GM18502 (cell line): ENCODE data around the gene SPRTN.
"Not testable (repeated sequence)": the region's sequence is repeated elsewhere in the genome, so short reads cannot be mapped to it uniquely, and the experiment has no call there.

Source experiments
- ATAC-seq: cut with Tn5 transposase; IDR thresholded peaks from one replicate; pipeline ENCODE4 v1.9.1; 2021; ENCODE audit warnings: mild to moderate bottlenecking; ENCODE audit not compliant: unreplicated experiment, poor library complexity

The SPRTN gene

DNA sequence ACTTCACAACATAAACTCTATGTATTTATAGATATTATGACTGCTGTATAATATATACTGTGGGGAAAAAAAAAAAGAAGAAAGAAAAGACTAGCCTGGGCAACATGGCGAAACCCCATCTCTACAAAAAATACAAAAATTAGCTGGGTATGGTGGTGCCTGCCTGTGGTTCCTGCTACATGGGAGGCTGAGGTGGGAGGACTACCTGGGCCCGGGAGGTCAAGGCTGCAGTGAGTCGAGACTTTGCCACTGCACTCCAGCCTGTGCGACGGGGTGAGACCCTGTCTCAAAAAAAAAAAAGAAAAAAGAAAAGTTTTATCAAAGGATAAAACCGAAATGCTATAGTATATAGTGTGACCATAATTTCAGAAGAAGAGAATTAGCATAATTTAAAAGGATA, 3.1 kb upstream of the SPRTN start:
- ATAC-seq, result no peak

DNA sequence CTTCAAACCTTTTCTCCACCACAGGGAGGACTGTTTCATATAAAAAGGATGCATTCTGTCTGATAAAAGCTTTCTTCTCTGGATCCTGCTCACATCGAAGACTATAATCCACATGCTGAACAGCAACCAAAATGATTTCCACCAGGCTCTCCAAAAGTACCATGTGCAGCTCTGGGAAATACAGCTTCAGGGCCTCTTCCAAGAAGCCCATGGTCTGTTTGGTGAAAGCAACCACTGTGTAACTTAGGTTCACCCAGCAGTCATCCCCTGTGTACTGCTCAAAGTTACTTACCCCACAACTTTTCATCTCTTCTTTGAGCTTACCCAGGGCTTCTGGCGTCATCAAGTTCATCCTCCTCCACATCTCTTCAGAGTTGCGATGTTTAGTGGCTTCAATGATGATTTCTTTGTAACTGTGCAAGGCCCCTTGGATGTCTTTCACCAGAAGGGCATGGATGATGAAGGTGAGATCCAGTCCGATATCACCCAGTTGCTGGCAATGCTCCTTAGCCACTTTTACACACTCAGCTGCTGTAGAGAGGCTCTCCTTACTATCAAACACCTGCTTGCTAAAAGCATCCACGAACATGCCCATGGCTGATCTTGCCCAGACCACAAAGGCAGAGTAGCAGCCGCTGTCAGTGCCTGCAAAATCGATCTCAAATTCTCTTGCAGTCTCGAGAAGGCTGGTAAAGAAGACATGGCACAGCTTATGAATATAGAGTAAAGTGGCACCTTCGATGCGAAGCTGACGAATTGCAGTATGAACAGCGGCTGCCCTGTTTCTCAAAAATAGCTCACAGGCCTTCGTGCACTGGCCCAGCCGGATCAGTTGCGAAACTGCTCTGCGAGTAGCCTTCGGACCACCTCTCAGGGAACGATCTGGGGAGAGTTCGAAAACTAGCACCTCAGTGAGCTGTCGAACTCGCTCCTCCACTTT, 2.2 kb upstream of the SPRTN start:
- ATAC-seq, result no peak

- ATAC-seq, result peak; percentile 5
These were observed 1.0 kb upstream of the SPRTN start for GRCh38 chr1:231337043-231337471.

- ATAC-seq, result peak; percentile 79
These were observed 422 bp upstream of the SPRTN start, which contains the start of gene EXOC8 for GRCh38 chr1:231337472-231338269. EXOC8 (minus strand) TSS chr1:231337852; CDS start chr1:231337745, 107 bp downstream.

DNA sequence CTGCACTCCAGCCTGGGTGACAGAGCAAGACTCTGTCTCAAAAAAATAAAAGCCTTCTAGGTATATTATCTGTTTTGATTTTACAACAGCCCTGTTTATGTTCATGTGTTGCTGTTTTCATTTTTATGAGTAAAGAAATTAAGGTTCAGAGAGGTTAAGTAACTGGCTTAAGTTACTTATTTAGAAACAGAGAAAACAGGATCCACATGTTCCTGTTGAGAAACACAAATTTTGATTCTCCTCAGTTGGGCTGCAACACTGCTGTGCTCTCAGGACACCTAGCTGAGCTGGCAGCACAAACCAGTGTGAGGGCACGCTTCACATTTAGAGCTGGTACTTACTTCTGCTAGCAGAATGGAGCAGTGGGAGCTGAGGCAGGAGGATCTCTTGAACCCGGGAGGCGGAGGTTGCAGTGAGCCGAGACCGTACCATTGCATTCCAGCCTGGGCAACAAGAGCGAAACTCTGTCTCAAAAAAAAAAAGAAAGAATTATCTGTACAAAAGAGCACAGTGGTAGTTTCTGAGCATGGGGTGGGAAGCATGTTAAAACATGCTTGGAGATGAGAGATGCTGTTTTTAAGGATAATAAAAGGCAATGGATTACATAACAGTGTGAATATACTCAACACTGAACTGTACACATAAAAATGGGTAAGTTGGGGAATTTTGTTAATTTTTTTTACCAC, 2.4 kb downstream of the SPRTN start:
- no peak for ATAC-seq

GRCh38 chr1:231347961-231348360, 9.9 kb downstream of the SPRTN start:
- ATAC-seq, result no peak

DNA sequence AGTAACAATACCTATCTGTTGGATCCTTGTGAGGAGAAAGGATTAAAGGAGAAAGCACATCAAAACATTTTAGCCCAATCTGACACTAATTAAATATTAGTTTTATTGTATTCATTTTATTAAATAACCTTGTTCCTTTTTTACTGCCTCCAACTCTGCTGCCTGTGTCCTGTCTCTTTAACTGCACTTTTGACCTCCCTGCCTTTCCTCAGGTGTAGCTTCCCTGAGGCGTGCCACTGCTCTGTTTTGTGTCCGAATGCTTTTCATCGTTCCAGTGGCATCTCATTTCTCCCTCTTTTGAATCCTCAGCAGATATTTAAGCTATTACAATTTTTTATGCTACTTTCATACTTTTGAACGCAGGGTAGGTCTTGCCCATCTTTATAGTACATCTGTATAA, 10.3 kb downstream of the SPRTN start:
- ATAC-seq, result no peak

GRCh38 chr1:231348856-231349255, 10.8 kb downstream of the SPRTN start:
- ATAC-seq, result not testable (repeated sequence)

DNA sequence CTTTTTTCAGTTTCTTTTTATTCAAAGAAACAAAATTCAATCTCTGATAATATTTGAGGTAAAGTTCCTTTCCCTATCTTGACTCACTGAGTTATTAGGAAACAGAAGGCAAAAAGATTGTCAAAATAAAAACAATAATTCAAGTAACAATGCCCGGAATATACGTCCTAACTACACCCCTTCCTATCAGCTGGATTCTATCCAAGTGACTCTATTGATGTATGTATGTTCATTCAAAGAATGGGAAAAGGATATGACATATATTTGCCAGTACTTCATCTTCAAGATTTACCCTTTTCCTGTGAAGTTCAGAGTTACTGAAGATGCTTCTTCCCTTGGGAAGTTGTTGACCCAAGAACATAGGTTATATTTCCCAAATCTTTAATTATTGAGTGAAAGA, 13.7 kb downstream of the SPRTN start:
- ATAC-seq, result no peak

DNA sequence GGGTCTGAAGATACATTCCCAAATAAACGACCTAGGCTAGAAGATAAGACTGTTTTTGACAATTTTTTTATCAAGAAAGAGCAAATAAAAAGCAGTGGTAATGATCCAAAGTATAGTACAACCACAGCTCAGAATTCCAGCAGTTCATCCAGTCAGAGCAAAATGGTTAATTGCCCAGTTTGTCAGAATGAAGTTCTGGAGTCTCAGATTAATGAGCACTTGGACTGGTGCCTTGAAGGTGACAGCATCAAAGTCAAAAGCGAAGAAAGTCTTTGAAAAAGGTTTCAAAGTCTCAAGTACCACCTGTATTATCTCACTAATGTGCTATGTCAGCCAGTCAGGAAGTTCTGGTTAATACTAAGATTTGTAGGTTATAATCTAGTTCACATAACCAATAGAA, 15.0 kb downstream of the SPRTN start:
- ATAC-seq, result no peak

DNA sequence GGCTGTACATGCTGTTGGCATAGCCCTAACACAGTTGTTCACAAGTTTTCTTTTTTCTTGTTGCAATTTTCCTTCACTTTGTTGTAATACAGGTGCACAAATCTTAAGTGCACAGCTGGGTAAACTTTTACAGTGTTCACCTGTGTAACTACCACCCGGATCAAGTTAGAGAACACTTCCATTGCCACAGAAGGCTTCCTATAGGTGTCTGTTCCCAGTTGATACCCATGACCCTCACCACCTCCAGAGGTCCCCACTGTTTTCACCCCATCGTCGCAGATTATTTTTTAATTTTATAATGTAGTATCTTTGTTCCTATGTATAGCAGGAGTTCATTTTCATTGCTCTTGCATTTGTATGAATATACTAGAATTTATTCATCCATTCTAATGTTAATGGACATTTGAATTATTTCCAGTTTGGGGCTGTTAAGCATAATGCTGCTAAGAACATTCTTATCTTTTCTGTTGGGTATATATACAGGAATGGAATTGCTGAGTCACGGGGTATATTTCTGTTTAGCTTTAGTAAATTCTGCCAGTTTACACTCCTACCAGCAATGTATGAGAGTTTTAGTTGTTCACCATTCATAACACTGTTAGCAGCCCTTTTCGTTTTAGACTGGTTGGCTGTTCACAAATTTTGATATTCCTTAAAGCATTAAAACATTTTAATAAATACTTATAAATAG, 16.4 kb downstream of the SPRTN start:
- no peak for ATAC-seq

DNA sequence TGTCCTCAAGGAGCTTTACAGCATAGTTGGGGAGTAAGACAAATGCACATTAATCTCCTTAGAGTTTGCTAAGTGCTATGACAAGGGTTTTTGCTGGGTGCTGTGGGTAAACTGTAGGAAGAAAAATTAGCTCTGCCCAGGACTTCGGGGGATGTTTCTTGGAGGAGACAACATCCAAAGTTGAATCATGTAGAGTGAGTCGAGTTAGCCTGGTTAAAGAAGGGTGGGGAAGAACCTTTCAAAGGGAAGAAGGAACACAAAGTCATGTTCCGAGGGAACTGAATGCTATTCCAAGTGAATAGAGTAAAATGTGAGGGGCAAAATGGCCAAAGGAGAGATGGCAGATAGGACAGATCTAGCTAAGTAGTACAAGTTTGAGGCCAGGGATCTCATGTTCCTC, 17.1 kb downstream of the SPRTN start:
- ATAC-seq, result no peak

DNA sequence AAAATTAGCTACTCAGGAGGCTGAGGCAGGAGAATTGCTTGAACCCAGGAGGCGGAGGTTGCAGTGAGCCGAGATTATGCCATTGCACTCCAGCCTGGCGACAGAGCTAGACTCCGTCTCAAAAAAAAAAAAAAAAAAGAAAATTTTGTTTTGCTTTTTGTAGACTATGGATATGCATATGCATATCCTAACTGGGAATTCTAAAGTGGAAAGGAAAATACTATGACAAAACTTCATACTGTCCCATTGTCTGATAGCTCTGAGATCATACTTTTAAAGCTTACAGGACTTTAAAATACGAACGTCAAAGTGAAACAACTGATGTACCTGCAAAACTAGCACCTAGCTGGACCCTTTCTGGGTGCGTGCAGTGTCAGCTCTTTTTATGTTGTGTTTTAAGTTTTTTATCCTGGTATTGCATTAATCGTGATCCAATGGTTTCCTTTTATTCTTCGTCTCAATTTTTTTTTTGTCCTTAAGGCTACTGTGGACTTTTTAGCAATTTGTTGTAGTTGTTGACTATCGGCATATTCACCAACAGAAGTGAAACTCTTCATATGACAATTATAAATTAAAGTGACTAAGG, 19.2 kb downstream of the SPRTN start:
- ATAC-seq, result no peak

- peak; percentile 73 for ATAC-seq
These were observed 19.8 kb downstream of the SPRTN start for GRCh38 chr1:231357831-231358354.

DNA sequence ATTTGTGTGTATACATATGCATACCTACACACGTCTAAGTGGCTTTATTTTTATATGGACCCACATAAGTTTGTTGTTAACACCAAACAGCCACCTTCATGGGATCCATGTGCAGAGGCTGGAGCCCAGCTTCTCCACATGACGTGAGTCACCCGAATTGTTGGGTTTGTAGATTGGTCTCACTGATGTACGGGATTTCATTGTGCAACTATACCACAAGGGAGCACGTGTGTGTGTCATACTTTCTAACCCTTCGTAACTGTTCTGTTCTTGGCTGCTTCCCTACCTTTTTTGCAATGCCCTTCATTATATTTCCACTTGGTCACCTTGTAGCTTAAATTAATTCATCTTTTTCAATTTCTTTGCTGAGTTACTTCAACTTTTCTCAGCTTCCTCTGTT, 21.0 kb downstream of the SPRTN start:
- ATAC-seq, result no peak

DNA sequence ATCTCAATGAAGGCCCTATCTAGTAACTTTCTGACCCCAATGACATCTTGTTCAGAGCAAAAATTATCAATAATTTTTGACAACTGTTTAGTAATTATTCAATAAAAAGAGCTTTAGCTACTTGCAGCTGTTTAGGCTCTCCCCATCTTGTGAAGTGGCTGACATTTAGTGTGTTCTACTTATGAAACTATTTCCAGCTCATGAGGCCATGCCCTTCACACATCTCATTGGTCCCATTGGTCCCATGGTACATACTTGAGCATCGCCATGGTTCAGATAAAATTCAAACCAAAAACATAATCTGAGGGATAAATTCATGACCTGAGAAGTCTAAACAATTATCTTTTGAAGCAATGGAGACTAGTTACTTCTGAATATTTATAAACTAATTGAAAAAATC, 24.2 kb downstream of the SPRTN start:
- no peak for ATAC-seq

DNA sequence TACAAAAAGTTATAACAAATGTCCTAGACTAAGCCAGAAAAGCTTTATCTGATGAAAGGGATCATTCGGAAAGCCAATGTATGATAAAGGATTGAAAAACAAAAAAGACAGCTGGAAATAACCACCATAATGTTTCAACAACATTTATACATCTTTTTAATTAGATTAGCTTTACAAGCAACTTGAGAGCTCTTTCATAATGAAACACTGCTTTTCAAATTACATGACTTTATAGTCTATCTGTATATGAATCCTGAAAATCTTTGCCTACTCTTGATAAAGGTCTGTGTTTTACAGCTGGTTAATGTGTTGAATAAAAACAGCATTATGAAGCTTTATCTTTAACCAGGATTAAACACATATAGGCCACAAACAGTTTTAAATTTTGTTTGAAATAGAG, 25.5 kb downstream of the SPRTN start:
- no peak for ATAC-seq

DNA sequence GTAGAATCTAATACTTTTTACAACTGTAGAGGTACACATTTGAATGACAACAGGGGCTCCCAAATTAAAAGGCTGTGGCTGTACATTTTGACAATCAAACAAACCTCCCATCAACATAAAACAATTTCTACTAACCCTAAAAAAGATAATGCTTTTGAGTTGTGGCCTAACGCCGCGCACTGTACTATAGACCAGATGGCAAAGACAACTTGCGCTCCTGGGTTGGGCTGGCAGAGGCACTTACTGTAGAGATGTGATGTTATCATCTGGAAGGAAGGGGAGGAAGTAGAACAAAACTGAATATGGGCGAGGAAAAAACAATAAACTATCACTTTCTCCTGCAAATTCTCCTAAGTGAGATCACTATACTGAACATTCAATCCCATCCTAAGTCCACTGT, 26.1 kb downstream of the SPRTN start:
- ATAC-seq, result no peak

- no peak for ATAC-seq
These were observed 31.2 kb downstream of the SPRTN start for GRCh38 chr1:231369282-231369681.

DNA sequence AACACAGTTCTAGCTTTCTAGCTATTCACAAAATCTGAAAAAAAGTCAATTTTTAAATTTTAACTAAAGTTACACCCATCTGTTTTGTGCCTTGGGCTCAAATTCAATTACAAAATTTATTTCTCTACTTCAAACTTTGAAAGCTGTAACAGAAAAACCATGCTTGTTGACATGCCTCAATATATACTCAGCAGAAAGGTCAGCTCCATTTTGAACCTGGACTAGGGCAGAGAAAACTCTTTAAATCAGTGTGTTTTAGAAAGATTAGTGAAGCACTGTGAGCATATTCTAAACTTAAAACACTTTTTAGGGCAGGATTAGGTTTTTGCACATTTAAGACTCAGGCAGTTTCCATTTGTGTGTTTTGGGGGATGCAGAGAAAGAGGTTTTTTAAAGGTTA, 34.4 kb downstream of the SPRTN start:
- no peak for ATAC-seq
